Fibroblast of lung (primary cell): ENCODE data around the gene CD46.

Experiments
- EZH2 ChIP-seq: IDR thresholded peaks from 2 replicates; pipeline ENCODE4 v1.5.1; 2012; ENCODE audit warnings: low read length, control low read depth, mild to moderate bottlenecking; ENCODE audit errors: missing control alignments
- TF ChIP-seq, protein P1 (sequence below), 2 donors: IDR thresholded peaks in 1 of 2; conservative IDR thresholded peaks in 1 of 2; 1 replicate in 1 of 2; 2 replicates in 1 of 2; pipeline ENCODE4 v1.5.1; 2011 to 2012; ENCODE audit warnings: low read length in 2 of 2, control low read depth in 1 of 2, inconsistent platforms in 1 of 2, low read depth in 1 of 2, mild to moderate bottlenecking in 1 of 2

DNA sequence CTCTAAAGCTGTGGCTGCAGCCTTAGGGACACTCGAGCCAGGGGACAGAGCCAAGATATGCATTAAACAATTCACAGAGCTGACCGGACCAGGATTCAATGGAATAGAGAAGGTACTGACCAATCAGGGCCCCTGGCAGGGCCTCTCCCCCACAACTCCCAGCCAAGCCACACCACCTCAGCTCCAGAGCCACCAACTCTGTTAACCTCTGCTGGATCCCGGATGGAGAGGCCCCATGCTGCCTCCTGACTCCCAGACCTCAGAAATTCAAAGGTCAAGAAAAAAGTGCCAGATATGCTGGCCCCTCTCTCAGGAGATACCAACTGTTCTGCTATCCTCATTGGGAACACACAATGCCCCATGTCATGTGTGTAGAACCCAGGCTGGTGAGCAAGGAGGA, 62.1 kb downstream of the CD46 start:
- TF ChIP-seq, protein P1, sequence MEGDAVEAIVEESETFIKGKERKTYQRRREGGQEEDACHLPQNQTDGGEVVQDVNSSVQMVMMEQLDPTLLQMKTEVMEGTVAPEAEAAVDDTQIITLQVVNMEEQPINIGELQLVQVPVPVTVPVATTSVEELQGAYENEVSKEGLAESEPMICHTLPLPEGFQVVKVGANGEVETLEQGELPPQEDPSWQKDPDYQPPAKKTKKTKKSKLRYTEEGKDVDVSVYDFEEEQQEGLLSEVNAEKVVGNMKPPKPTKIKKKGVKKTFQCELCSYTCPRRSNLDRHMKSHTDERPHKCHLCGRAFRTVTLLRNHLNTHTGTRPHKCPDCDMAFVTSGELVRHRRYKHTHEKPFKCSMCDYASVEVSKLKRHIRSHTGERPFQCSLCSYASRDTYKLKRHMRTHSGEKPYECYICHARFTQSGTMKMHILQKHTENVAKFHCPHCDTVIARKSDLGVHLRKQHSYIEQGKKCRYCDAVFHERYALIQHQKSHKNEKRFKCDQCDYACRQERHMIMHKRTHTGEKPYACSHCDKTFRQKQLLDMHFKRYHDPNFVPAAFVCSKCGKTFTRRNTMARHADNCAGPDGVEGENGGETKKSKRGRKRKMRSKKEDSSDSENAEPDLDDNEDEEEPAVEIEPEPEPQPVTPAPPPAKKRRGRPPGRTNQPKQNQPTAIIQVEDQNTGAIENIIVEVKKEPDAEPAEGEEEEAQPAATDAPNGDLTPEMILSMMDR (conservative IDR thresholded peaks at IDR 0.05 in 1 of 2, IDR thresholded peaks at IDR 0.05 in 1 of 2; ENCODE audit: low read depth in 1 of 2, low read length in 2 of 2), result no peak
- no peak for TF ChIP-seq EZH2
